GM12878 (cell line): Measurements from ENCODE around the gene ZDHHC1. TPM values are rescaled to one million over a fixed set of nuclear protein-coding genes. Genes with fewer than 3 reads are reported as not detected.

Experiments used
- ATAC-seq: fragments of 200-7000 bp; cut with Tn5 transposase; 3 replicates; pipeline ENCODE4 v1.9.1; 2020; ENCODE audit warnings: mild to moderate bottlenecking, moderate library complexity
- BruUV-seq: library from RNA; stranded (reverse); fragments of 400-500 nt; replicated peaks from 2 replicates; lab custom pipeline; 2021; lab: Mats Ljungman, UMichigan
- CTCF ChIA-PET: fragments of 300-600 bp; sonication (Branson Sonifier 250); formaldehyde crosslinking; extraction: SDS; loops from one replicate; lab custom pipeline; 2021; ENCODE audit warnings: inconsistent platforms; lab: Yijun Ruan, JAX
- POLR2A ChIA-PET: fragments of 350-600 bp; formaldehyde crosslinking; extraction: SDS; loops from one replicate; lab custom pipeline; 2021; ENCODE audit warnings: inconsistent platforms; lab: Charles Lee
- RAD21 ChIA-PET: fragments of 300-600 bp; sonication (Branson Sonifier 250); formaldehyde crosslinking; loops from one replicate; lab custom pipeline; 2023; ENCODE audit warnings: antibody characterized with exemption; ENCODE audit not compliant: unreplicated experiment; lab: Charles Lee
- SMC1A ChIA-PET: fragments of 300-600 bp; sonication (Branson Sonifier 250); formaldehyde crosslinking; loops from one replicate; lab custom pipeline; 2023; ENCODE audit not compliant: unreplicated experiment, uncharacterized antibody; lab: Charles Lee
- DNase-seq: peaks from one replicate; pipeline ENCODE4 v3.0.0-alpha.2; 2011; ENCODE audit warnings: low read depth, low spot score
- FAIRE-seq: peaks from 3 replicates; lab custom pipeline; 2011; peaks lifted over from hg19 to GRCh38; lab: Jason Lieb, UNC
- H2AFZ ChIP-seq: 2 replicates; pipeline ENCODE4 v1.6.0; 2011; ENCODE audit warnings: low read depth, low read length, control low read depth; ENCODE audit not compliant: control insufficient read depth
- H3K27ac ChIP-seq: 2 replicates; pipeline ENCODE4 v1.5.1; 2011; ENCODE audit warnings: control low read depth; ENCODE audit not compliant: control insufficient read depth, insufficient read depth
- H3K27me3 ChIP-seq, 2 experiments: replicated peaks in 1 of 2; 2 replicates each; pipeline versions ENCODE4 v1.6.0 to v1.6.1; 2011; ENCODE audit warnings: low read length in 1 of 2; ENCODE audit not compliant: control insufficient read depth in 2 of 2, insufficient read depth in 2 of 2
- H3K36me3 ChIP-seq, 2 experiments: 2 replicates each; pipeline ENCODE4 v1.5.1; 2011; ENCODE audit warnings: low read length in 1 of 2; ENCODE audit not compliant: control insufficient read depth in 2 of 2, insufficient read depth in 2 of 2
- H3K4me1 ChIP-seq: 2 replicates; pipeline ENCODE4 v1.6.1; 2011; ENCODE audit warnings: mild to moderate bottlenecking, low read length, moderate library complexity, mixed read lengths; ENCODE audit not compliant: control insufficient read depth, insufficient read depth
- H3K4me2 ChIP-seq: 2 replicates; pipeline ENCODE4 v1.6.0; 2011; ENCODE audit warnings: control low read depth; ENCODE audit not compliant: control insufficient read depth, insufficient read depth
- H3K4me3 ChIP-seq: fragments of 200-600 bp; sonication (generic); 2 replicates; pipeline ENCODE4 v1.5.1; 2016
- H3K79me2 ChIP-seq: 2 replicates; pipeline ENCODE4 v1.6.0; 2011; ENCODE audit warnings: low read length; ENCODE audit not compliant: control insufficient read depth, insufficient read depth
- H3K9ac ChIP-seq: 2 replicates; pipeline ENCODE4 v1.8.0; 2011; ENCODE audit warnings: low read length, control low read depth, mixed read lengths; ENCODE audit not compliant: control insufficient read depth, insufficient read depth
- H3K9me3 ChIP-seq: replicated peaks from 3 replicates; pipeline ENCODE4 v1.5.1; 2011; ENCODE audit warnings: mild to moderate bottlenecking, low read length; ENCODE audit not compliant: control insufficient read depth, insufficient read depth
- H4K20me1 ChIP-seq: 2 replicates; pipeline ENCODE4 v1.6.0; 2011; ENCODE audit not compliant: control insufficient read depth, insufficient read depth
- GABPA ChIP-seq: IDR thresholded peaks from 2 replicates; pipeline ENCODE4 v1.6.1; 2014; ENCODE audit warnings: antibody characterized with exemption, low read depth, mild to moderate bottlenecking, inconsistent platforms
- NFYA ChIP-seq: IDR thresholded peaks from 2 replicates; pipeline ENCODE4 v1.6.1; 2011; ENCODE audit warnings: low read depth, mild to moderate bottlenecking, low read length, improper control_type of control experiment, borderline replicate concordance
- ZNF217 ChIP-seq: fragments of 450-650 bp; IDR thresholded peaks from 2 replicates; pipeline ENCODE4 v1.6.1; 2017; ENCODE audit warnings: antibody characterized with exemption, mild to moderate bottlenecking
- ZZZ3 ChIP-seq: IDR thresholded peaks from 2 replicates; pipeline ENCODE4 v1.6.1; 2011; ENCODE audit warnings: low read depth; ENCODE audit not compliant: control insufficient read depth, insufficient read length
- WGBS: methylation state at CpG from one replicate; pipeline ENCODE4 v1.1.6; 2016; ENCODE audit warnings: low lambda C conversion rate; ENCODE audit not compliant: insufficient replicate concordance, insufficient coverage; ENCODE audit errors: missing lambda C conversion rate; 5-methylcytosine and 5-hydroxymethylcytosine counted together
- in situ Hi-C: fragments of 300-500 bp; cut with MboI; formaldehyde crosslinking; loops from 9 replicates; pipeline ENCODE4 v1.14.3; 2018; ENCODE audit warnings: mixed read lengths
- intact Hi-C: fragments of 100-400 bp; cut with micrococcal nuclease; formaldehyde crosslinking; loops from one replicate; pipeline ENCODE4 v1.14.2; 2022; ENCODE audit not compliant: unreplicated experiment
- polyA plus RNA-seq, 11 experiments: library from polyadenylated mRNA; depleted of rRNA in 4 of 11; unstranded in 6 of 11; stranded (reverse) in 5 of 11; fragments of >200 nt; fragmentation: Nextera tagmentation in 4 of 11; fragmentation: Illumina TruSeq in 1 of 11; extraction: Ambion mirVana in 4 of 11; extraction: Trizol in 1 of 11; gene quantifications; 1 replicate in 1 of 11; 2 replicates in 10 of 11; pipeline versions ENCODE4 v1.2.1 to v1.2.3, GENCODE V29; 2011 to 2016; ENCODE audit warnings: inconsistent platforms in 2 of 11, missing spikeins in 2 of 11, low read depth in 1 of 11
- total RNA-seq, 4 experiments: library from RNA; depleted of rRNA in 3 of 4; stranded (reverse); fragments of >200 nt in 3 of 4; fragmentation: Illumina TruSeq in 1 of 4; extraction: Trizol in 1 of 4; gene quantifications; 2 replicates each; pipeline versions ENCODE4 v1.2.1 to v1.2.3, GENCODE V29; 2013 to 2021
- TF ChIP-seq, protein P1 (sequence below): fragments of 450-650 bp; IDR thresholded peaks from 2 replicates; pipeline ENCODE4 v1.6.1; 2016; ENCODE audit warnings: mild to moderate bottlenecking

The ZDHHC1 gene
- total and polyA plus RNA-seq, 10 of the 15 experiments (the other 5 are each of a cell fraction or from before 2014, with no cell fraction given), result 0.07 to 1.2 (median 0.66) TPM; not detected in 2

DNA sequence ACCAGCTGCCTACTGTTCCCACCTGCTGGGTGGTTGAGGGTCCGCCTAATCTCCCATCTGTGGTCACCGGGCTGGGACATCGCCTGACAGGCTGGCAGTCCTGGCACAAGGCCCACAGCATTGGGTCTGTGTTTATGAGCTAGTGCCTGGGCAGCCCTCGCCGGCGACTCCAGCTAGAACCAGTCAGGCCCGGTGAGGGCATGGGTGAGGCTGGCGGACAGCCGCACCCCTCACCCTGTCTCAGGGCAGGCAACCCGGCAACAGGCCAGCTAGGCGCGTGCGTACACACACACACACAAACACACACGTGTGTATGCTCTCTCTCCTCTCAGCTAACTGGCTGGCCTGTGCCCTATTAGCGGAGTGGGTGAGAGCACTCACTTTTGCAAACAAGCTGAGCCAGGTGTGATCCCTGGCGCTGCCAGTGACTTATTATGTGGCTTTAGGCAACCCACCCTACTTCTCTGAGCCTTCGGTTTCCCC is 25.0 kb upstream of the ZDHHC1 start (continued):
- TF ChIP-seq NFYA, result no peak

DNA sequence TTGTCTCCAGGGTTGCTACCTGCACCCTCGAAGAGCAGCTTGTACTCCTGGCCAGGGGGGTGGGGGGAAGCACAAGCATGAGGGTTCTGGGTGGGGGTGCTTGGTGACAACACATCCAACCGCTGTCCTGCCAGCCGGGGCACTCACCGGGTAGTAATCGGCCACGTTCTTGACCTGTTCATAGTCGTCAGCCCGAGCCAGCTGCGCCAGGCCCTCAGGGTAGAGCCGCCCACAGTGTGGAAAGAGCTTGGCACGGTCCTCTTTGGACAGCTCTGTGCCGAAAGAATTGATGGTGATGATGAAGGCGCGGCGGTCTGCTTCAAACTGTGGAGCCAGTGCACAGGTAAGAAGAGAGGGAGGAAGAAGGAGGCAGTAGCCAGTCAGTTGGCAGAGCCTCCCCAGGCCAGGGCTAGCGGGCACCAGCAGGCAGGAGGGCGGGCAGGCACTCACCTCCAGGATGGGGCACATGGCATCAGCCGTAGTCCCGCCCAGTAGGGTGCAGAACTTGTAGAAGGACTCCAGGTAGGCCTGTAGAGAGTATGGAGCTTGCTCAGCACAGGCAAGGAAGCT is 22.6 kb upstream of the ZDHHC1 start:
- WGBS, result 96% methylated on average over 19 of the region's 19 CpGs
- H3K9ac ChIP-seq, result no peak overlapping the region
- intact Hi-C loops, result no loop called here
- no peak overlapping the region for H3K27ac ChIP-seq
- TF ChIP-seq, protein P1, sequence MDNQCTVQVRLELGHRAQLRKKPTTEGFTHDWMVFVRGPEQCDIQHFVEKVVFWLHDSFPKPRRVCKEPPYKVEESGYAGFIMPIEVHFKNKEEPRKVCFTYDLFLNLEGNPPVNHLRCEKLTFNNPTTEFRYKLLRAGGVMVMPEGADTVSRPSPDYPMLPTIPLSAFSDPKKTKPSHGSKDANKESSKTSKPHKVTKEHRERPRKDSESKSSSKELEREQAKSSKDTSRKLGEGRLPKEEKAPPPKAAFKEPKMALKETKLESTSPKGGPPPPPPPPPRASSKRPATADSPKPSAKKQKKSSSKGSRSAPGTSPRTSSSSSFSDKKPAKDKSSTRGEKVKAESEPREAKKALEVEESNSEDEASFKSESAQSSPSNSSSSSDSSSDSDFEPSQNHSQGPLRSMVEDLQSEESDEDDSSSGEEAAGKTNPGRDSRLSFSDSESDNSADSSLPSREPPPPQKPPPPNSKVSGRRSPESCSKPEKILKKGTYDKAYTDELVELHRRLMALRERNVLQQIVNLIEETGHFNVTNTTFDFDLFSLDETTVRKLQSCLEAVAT, result no peak
- no peak for TF ChIP-seq ZZZ3
- TF ChIP-seq ZNF217, result no peak
- TF ChIP-seq GABPA, result no peak
- H3K4me2 ChIP-seq, result no peak overlapping the region
- peaks cover 21% of the 10 kb centered on the region for H3K4me1 ChIP-seq
- ChIA-PET POLR2A (no interaction called here), SMC1A (interaction anchor here (1.3 kb wide), 1 partner anchor 11 kb away, joined by 3 read pairs; no protein-coding TSS in a partner anchor), RAD21 (no interaction called here), CTCF (interaction anchor here (2.1 kb wide), 1 partner anchor 10 kb away, joined by 6 read pairs; no protein-coding TSS in a partner anchor)
- no TSS peak for BruUV-seq
- 0 out of 2 replicates have a peak, but pooled peaks cover 4% of the 10 kb centered on the region for H4K20me1 ChIP-seq
- no peaks in the 10 kb centered on the region for H3K27me3 ChIP-seq
- no peak overlapping the region for H3K4me3 ChIP-seq
- DNase-seq (no peak), ATAC-seq (no peak), FAIRE-seq (no peak)
- H3K9me3 ChIP-seq, result no peaks in the 10 kb centered on the region
- peaks cover under 1 to 16% of the 10 kb centered on the region in 2 experiments for H3K36me3 ChIP-seq
- H2AFZ ChIP-seq, result no peak overlapping the region
- H3K79me2 ChIP-seq, result no peaks in the 10 kb centered on the region
- in situ Hi-C loops, result no loop called here
